Stimulated activated CD4-positive, alpha-beta T cell treated with anti-CD3 and anti-CD28 coated beads, TNF-alpha, amount 100 ng/mL, for 48 hours (primary cell): ENCODE results near the gene ZNF561.

ENCODE experiments used
- DNase-seq, 3 donors: peaks; one replicate each; pipeline ENCODE4 v3.0.0-alpha.2; 2020; ENCODE audit warnings: low read depth in 3 of 3

ZNF561 gene

DNA sequence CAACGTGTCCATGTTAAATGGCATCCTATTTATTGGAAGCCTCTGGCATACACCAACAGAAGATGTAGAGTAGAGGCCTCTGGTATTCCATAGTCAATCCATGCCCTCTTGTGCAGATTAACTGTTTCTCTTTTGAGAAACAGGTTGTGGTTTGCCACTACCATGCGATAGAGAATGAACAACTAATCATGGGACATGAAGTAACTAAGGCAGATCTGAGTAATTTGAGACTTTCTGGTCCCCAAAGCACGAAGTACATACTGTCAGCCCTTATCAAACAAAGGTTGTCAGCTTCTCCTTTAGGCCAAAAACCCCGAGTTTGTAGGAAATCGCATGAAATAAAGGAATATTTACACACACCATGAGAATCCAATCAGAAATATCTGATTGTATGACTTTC, 40.3 kb downstream of the ZNF561 start:
- DNase-seq: no peak

DNA sequence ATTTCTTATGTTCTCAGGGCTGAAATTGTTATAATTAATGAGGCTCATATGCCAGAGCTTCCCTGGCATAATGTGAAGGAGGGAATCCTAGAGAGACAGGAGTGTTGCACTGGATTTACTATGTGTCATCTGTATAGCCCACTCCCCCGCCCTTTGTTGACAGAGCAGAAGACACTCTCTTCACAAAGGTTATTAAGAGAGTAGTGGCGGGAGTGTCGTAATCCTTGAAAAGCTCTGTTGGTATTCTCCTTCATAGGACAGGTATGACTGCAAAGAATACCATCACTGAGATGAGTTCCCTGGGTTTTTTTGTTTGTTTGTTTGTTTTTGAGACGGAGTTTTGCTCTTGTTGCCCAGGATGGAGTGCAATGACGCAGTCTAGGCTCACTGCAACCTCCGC, 50.8 kb downstream of the ZNF561 start:
- DNase-seq: no peak

DNA sequence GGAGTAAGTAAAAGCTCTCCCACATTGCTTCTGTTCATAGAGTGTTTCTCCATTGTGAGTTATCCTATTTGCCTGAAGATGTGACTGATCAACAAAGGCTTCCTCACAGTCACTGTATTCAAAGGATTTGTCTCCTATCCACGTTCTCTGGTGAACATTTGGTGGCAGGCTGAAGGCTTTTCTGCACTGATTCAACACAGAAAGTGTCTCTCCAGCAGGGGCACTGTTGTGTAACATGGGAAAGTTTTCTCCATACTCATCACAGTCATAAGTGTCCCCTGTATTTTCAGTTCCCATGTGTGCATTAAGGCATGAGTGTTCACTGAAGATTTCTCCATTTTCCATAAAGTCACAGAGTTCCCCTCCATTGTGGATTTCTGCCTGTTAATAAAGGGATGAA, 54.3 kb downstream of the ZNF561 start:
- DNase-seq: no peak

DNA sequence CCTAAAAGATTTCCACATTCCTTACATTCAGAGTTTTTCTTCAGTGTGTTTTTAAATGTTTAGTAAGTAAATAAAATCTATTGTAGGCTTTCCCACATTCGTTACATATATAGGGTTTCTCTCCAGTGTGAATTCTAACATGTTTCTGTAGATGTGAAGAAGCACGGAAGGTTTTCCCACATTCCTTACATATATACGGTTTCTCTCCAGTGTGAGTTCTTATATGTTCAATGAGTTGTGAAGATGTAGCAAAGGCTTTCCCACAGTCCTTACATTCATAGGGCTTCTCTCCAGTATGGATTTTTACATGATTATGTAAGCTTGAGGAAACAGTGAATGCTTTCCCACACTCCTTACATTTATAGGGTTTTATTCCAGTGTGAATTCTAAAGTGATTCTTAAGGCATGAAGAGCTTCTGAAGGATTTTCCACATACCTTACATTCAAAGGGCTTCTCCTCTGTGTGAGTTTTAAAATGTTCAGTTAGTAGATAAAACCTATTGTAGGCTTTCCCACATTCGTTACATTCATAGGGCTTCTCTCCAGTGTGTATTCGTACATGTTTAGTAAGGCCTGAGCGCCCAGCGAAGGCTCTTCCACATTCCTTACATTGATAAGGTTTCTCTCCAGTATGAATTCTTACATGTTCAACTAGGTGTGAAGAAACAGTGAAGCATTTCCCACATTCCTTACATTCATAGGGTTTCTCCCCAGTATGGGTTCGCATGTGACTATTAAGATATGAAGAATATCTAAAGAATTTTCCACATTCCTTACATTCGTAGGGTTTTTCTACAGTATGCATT, 54.9 kb downstream of the ZNF561 start:
- no peak for DNase-seq
